Measurements from ENCODE around the gene TAF6. TPM values are rescaled to one million over a fixed set of nuclear protein-coding genes. Genes with fewer than 3 reads are reported as not detected.

TAF6 gene
- polyA plus RNA-seq, 2 of the 4 experiments (the other 2 are of a cell fraction), result 36.2 to 57.0 TPM

GRCh38 chr7:100063376-100063775 lies 55.8 kb downstream of the TAF6 start (continued):
- TF ChIP-seq HMGXB4 (CRISPR knock-in tag; IDR thresholded peaks at IDR 0.05; ENCODE audit: borderline replicate concordance) (no peak), HEYL (CRISPR knock-in tag; IDR thresholded peaks at IDR 0.05) (no peak)

DNA sequence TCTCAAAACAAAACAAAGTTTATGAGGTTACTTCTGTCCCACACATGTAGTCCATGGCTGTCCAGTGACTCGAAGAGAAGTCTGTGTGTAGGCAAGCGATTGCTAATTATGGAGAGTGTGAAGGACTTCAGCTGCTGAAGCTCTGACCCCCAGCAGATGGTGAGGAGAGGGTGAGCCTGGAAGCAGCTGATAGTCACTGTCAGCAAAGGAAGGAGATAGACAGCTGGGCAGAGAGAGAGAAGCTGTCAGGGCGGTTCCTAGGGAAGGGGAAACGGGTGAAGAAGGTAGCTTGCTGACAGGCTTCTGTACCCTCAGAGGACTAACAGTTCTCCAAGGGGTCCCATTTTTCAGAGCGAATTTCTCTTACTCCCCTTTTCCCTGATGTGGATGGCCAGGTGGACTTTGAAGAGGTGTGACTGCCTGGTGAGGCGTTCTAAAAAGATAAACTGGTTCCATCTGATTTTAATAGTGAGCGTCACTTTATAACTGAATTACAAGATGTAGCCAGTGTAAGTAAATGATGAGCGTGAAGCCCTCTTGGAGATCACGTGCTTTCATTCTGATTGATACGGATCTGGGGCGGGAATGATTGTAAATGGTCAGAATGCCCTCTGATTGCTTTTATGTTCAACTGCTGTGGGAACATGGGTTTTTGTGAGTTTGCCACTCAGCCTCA lies 57.5 kb downstream of the TAF6 start:
- FAIRE-seq (no peak), ATAC-seq (no peak), DNase-seq (ENCODE audit: low read depth in 1 of 2, low spot score in 1 of 2) (no peak)
- no peaks in the 10 kb centered on the region for H3K4me1 ChIP-seq
- WGBS (ENCODE audit: missing lambda C conversion rate), result 93% methylated on average over 11 of the region's 11 CpGs
- H3K9me3 ChIP-seq, result peaks cover 38% of the 10 kb centered on the region
- POLR2A ChIA-PET, result no interaction called here
- CTCF ChIA-PET, result interaction anchor here (12.5 kb wide), 1 partner anchor 70 kb away, joined by 128 read pairs; no protein-coding TSS in a partner anchor
- H3K4me3 ChIP-seq, result no peak overlapping the region
- TF ChIP-seq EHMT2 (IDR thresholded peaks at IDR 0.05; ENCODE audit: low read depth) (no peak), MYC (IDR thresholded peaks at IDR 0.05; ENCODE audit: borderline replicate concordance, low read length) (no peak), USF2 (IDR thresholded peaks at IDR 0.05) (no peak), RNF2 (IDR thresholded peaks at IDR 0.05; ENCODE audit: borderline replicate concordance, low read depth) (no peak), CHD2 (IDR thresholded peaks at IDR 0.05; ENCODE audit: low read length, partially characterized antibody) (no peak), KDM1A (IDR thresholded peaks at IDR 0.05; ENCODE audit: low read depth) (no peak), FOXS1 (CRISPR knock-in tag; IDR thresholded peaks at IDR 0.05) (no peak), HOXB13 (CRISPR knock-in tag; IDR thresholded peaks at IDR 0.05; ENCODE audit: low read depth) (no peak), BCL3 (IDR thresholded peaks at IDR 0.05) (no peak), ATOH8 (CRISPR knock-in tag; IDR thresholded peaks at IDR 0.05; ENCODE audit: low read depth) (no peak), HOXB5 (CRISPR knock-in tag; IDR thresholded peaks at IDR 0.05) (no peak), SREBF2 (IDR thresholded peaks at IDR 0.05) (no peak), CHD4 (IDR thresholded peaks at IDR 0.05; ENCODE audit: borderline replicate concordance) (no peak), CEBPB (IDR thresholded peaks at IDR 0.05) (no peak)
- TF ChIP-seq, protein P1, sequence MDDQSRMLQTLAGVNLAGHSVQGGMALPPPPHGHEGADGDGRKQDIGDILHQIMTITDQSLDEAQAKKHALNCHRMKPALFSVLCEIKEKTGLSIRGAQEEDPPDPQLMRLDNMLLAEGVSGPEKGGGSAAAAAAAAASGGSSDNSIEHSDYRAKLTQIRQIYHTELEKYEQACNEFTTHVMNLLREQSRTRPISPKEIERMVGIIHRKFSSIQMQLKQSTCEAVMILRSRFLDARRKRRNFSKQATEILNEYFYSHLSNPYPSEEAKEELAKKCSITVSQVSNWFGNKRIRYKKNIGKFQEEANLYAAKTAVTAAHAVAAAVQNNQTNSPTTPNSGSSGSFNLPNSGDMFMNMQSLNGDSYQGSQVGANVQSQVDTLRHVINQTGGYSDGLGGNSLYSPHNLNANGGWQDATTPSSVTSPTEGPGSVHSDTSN (IDR thresholded peaks at IDR 0.05), result no peak
- TF ChIP-seq, protein P2, sequence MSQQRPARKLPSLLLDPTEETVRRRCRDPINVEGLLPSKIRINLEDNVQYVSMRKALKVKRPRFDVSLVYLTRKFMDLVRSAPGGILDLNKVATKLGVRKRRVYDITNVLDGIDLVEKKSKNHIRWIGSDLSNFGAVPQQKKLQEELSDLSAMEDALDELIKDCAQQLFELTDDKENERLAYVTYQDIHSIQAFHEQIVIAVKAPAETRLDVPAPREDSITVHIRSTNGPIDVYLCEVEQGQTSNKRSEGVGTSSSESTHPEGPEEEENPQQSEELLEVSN (IDR thresholded peaks at IDR 0.05; ENCODE audit: borderline replicate concordance, low read depth), result no peak
- TF ChIP-seq, protein P3, sequence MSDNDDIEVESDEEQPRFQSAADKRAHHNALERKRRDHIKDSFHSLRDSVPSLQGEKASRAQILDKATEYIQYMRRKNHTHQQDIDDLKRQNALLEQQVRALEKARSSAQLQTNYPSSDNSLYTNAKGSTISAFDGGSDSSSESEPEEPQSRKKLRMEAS (IDR thresholded peaks at IDR 0.05), result no peak
- no peak overlapping the region for H3K27ac ChIP-seq
- H3K4me2 ChIP-seq, result no peak overlapping the region
